Measurements from ENCODE around the gene HAAO. TPM values are rescaled to one million over a fixed set of nuclear protein-coding genes. Genes with fewer than 3 reads are reported as not detected.

The HAAO gene
- total and polyA plus RNA-seq, 2 of the 13 experiments (the other 11 are each of a cell fraction or from before 2014, with no cell fraction given), result 36.1 to 42.7 TPM

DNA sequence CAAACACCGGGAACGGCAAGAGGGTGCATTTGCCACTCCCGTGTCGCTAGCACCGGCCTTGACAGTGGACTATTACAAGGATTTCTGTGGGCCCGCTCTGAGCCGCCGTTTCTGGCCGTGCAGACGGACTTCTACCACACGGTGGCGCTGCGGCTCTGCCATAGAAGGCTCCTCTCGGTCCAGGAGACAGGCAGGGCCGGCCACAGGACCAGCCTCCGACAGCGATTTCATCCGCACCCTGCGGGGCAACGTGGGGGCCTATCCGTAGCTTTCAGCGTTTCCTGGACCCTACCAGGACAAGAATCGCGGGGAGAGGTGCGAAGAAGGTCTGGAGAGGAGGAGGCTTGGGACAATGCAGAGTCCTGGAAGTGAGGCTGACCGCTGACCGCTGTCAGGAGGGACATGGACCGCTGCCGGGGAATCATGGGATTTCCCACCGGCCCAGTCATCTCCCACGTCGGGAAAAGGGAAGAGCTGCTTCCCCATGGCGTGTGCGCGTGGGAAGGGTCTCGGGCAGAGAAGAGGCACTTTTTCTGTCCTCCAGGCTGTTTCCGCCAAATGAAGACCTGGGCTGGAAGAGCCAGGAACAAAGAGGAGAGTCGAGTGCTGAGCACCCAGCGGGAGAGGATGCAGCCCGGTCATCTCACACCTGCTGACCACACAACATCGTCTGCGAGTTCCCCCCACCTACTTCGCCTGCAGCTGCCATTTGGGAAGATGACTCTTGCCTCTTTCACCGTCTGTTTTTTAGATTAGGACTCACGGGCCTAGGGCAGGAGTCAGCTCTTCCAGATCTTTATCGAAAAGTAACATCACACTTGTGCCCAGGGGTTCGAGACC is 35.5 kb upstream of the HAAO start (continued):
- TF ChIP-seq, protein P1, sequence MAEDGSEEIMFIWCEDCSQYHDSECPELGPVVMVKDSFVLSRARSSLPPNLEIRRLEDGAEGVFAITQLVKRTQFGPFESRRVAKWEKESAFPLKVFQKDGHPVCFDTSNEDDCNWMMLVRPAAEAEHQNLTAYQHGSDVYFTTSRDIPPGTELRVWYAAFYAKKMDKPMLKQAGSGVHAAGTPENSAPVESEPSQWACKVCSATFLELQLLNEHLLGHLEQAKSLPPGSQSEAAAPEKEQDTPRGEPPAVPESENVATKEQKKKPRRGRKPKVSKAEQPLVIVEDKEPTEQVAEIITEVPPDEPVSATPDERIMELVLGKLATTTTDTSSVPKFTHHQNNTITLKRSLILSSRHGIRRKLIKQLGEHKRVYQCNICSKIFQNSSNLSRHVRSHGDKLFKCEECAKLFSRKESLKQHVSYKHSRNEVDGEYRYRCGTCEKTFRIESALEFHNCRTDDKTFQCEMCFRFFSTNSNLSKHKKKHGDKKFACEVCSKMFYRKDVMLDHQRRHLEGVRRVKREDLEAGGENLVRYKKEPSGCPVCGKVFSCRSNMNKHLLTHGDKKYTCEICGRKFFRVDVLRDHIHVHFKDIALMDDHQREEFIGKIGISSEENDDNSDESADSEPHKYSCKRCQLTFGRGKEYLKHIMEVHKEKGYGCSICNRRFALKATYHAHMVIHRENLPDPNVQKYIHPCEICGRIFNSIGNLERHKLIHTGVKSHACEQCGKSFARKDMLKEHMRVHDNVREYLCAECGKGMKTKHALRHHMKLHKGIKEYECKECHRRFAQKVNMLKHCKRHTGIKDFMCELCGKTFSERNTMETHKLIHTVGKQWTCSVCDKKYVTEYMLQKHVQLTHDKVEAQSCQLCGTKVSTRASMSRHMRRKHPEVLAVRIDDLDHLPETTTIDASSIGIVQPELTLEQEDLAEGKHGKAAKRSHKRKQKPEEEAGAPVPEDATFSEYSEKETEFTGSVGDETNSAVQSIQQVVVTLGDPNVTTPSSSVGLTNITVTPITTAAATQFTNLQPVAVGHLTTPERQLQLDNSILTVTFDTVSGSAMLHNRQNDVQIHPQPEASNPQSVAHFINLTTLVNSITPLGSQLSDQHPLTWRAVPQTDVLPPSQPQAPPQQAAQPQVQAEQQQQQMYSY (CRISPR knock-in tag; IDR thresholded peaks at IDR 0.05), result 0 out of 2 replicates have a peak, but pooled peaks have one; percentile 21
- TF ChIP-seq ZNF614 (CRISPR knock-in tag; IDR thresholded peaks at IDR 0.05; ENCODE audit: borderline replicate concordance) (peak; percentile 57; the same call in 1 of the 2 replicates), POLR2G (IDR thresholded peaks at IDR 0.05; ENCODE audit: low read depth, low read length) (no peak), KDM2A (CRISPR knock-in tag; IDR thresholded peaks at IDR 0.05; ENCODE audit: borderline replicate concordance, low read depth) (peak; percentile 89), ZNF335 (CRISPR knock-in tag; IDR thresholded peaks at IDR 0.05) (0 out of 2 replicates have a peak, but pooled peaks have one; percentile 33), HMGXB4 (CRISPR knock-in tag; IDR thresholded peaks at IDR 0.05; ENCODE audit: borderline replicate concordance in 1 of 2, low read depth in 1 of 2) (peak; percentile 88 to 89), MYC (CRISPR knock-in tag; IDR thresholded peaks at IDR 0.05; ENCODE audit: borderline replicate concordance) (peak; percentile 20; the same call in 1 of the 2 replicates), ZBED4 (CRISPR knock-in tag; IDR thresholded peaks at IDR 0.05; ENCODE audit: borderline replicate concordance) (peak; percentile 75), ATRX (CRISPR knock-in tag; IDR thresholded peaks at IDR 0.05; ENCODE audit: borderline replicate concordance) (no peak), ZNF333 (CRISPR knock-in tag; IDR thresholded peaks at IDR 0.05; ENCODE audit: borderline replicate concordance) (no peak; the same call in 1 of the 2 replicates), DNMT3B (CRISPR knock-in tag; conservative IDR thresholded peaks at IDR 0.05) (no peak), HINFP (CRISPR knock-in tag; IDR thresholded peaks at IDR 0.05; ENCODE audit: low read depth) (peak; percentile 68; the same call in 1 of the 2 replicates)
- TF ChIP-seq, protein P2, sequence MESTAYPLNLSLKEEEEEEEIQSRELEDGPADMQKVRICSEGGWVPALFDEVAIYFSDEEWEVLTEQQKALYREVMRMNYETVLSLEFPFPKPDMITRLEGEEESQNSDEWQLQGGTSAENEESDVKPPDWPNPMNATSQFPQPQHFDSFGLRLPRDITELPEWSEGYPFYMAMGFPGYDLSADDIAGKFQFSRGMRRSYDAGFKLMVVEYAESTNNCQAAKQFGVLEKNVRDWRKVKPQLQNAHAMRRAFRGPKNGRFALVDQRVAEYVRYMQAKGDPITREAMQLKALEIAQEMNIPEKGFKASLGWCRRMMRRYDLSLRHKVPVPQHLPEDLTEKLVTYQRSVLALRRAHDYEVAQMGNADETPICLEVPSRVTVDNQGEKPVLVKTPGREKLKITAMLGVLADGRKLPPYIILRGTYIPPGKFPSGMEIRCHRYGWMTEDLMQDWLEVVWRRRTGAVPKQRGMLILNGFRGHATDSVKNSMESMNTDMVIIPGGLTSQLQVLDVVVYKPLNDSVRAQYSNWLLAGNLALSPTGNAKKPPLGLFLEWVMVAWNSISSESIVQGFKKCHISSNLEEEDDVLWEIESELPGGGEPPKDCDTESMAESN (CRISPR knock-in tag; conservative IDR thresholded peaks at IDR 0.05), result peak; percentile 68; the same call in 1 of the 2 replicates
